NCI-H1092 treated with DMSO at 0.1 percent for 48 hours (cell line): ENCODE measurements around the gene AKAP6.
"Not testable (repeated sequence)": the region's sequence is repeated elsewhere in the genome, so short reads cannot be mapped to it uniquely, and the experiment has no call there.

Experiments used
- DNase-seq: peaks from one replicate; lab custom pipeline; 2025; lab: John Stamatoyannopoulos, UW

The AKAP6 gene

GRCh38 chr14:32443890-32444661 is 115.0 kb downstream of the AKAP6 start:
- DNase-seq, result no peak

- no peak for DNase-seq
Measured at GRCh38 chr14:32447371-32447770, 118.3 kb downstream of the AKAP6 start.

- no peak for DNase-seq
Measured at GRCh38 chr14:32449648-32450047, 120.5 kb downstream of the AKAP6 start.

- DNase-seq, result no peak
Measured at GRCh38 chr14:32450919-32451675, 122.0 kb downstream of the AKAP6 start.

GRCh38 chr14:32453857-32454810 is 125.0 kb downstream of the AKAP6 start:
- no peak for DNase-seq

- no peak for DNase-seq
Measured at GRCh38 chr14:32457213-32457920, 128.3 kb downstream of the AKAP6 start.

GRCh38 chr14:32458720-32459119 is 129.6 kb downstream of the AKAP6 start:
- DNase-seq, result no peak

GRCh38 chr14:32460267-32460666 is 131.2 kb downstream of the AKAP6 start:
- no peak for DNase-seq

- not testable (repeated sequence) for DNase-seq
Measured at GRCh38 chr14:32462553-32462952, 133.5 kb downstream of the AKAP6 start.

GRCh38 chr14:32468955-32469354 is 139.9 kb downstream of the AKAP6 start:
- no peak for DNase-seq

GRCh38 chr14:32469388-32470160 is 140.5 kb downstream of the AKAP6 start:
- peak; percentile 66 for DNase-seq

- DNase-seq, result no peak
Measured at GRCh38 chr14:32470161-32470715, 141.1 kb downstream of the AKAP6 start.

- DNase-seq, result no peak
Measured at GRCh38 chr14:32471181-32471580, 142.1 kb downstream of the AKAP6 start.

- no peak for DNase-seq
Measured at GRCh38 chr14:32472076-32472475, 143.0 kb downstream of the AKAP6 start.

- DNase-seq, result peak; percentile 70
Measured at GRCh38 chr14:32472512-32473463, 143.7 kb downstream of the AKAP6 start.

GRCh38 chr14:32473464-32473855 is 144.4 kb downstream of the AKAP6 start:
- DNase-seq, result no peak

- no peak for DNase-seq
Measured at GRCh38 chr14:32474478-32475195, 145.5 kb downstream of the AKAP6 start.

GRCh38 chr14:32476532-32476931 is 147.4 kb downstream of the AKAP6 start:
- DNase-seq, result no peak

- DNase-seq, result no peak
Measured at GRCh38 chr14:32477396-32477795, 148.3 kb downstream of the AKAP6 start.
